Lower leg skin (tissue), 4 donors: ENCODE data around the gene NR6A1. TPM values are rescaled to one million over a fixed set of nuclear protein-coding genes. Genes with fewer than 3 reads are reported as not detected.

ENCODE experiments used
- DNase-seq, 2 donors: peaks; one replicate each; pipeline ENCODE4 v3.0.0-alpha.2; 2019; ENCODE audit warnings: low spot score in 2 of 2
- H3K4me3 ChIP-seq: fragments of 200-600 bp; sonication (generic); 2 replicates; pipeline ENCODE4 v1.5.1; 2017; ENCODE audit warnings: mild to moderate bottlenecking, low read depth; ENCODE audit not compliant: poor library complexity, severe bottlenecking
- POLR2A ChIP-seq, 2 donors: fragments of 450-650 bp; IDR thresholded peaks; one replicate each; pipeline ENCODE4 v1.6.1; 2016 to 2017; ENCODE audit warnings: antibody characterized with exemption in 2 of 2, mild to moderate bottlenecking in 1 of 2, moderate library complexity in 1 of 2
- WGBS, 2 donors: methylation state at CpG; one replicate each; pipeline ENCODE4 v1.1.5; 2018; 5-methylcytosine and 5-hydroxymethylcytosine counted together
- intact Hi-C: fragments of 100-400 bp; cut with DNase I; formaldehyde crosslinking; loops from one replicate; pipeline ENCODE4 v1.15.0; 2023; ENCODE audit warnings: low total_unique reads
- total RNA-seq, 4 donors: library from RNA; depleted of rRNA; stranded (reverse); fragments of >200 nt; gene quantifications; one replicate each; pipeline ENCODE4 v1.1.0, GENCODE V29; 2016
- TF ChIP-seq, protein P1 (sequence below), 3 donors: fragments of 450-650 bp; IDR thresholded peaks; one replicate each; pipeline ENCODE4 v1.5.1; 2016; ENCODE audit warnings: antibody characterized with exemption in 3 of 3, mild to moderate bottlenecking in 3 of 3, moderate library complexity in 2 of 3

Gene NR6A1
- total RNA-seq, 4 donors from 2014 or later, result 3.0 to 4.9 (median 3.8) TPM

DNA sequence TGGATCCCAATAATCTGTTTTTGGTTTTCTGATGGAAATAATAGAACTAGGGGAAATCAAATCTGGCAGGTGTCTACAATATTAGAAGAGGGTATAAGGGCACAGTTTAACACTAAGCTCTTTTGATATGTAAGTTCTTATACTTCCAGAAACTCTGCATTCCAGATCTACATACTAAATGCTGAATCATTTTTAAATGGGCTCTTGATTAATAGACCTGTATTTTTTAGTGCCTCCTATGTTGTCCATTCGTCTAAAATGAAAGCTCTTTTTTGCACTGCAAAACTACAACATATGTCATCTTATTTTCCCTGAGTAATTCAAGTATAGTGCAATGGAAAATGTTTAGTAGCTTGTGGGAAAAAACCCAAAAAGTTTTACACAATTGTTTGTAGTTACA is 44.2 kb downstream of the NR6A1 start:
- no peak overlapping the region for H3K4me3 ChIP-seq
- intact Hi-C loops, result no loop called here
- 72 to 84% methylated on average over 1 of the region's 1 CpG for WGBS, 2 donors
- TF ChIP-seq, protein P1, sequence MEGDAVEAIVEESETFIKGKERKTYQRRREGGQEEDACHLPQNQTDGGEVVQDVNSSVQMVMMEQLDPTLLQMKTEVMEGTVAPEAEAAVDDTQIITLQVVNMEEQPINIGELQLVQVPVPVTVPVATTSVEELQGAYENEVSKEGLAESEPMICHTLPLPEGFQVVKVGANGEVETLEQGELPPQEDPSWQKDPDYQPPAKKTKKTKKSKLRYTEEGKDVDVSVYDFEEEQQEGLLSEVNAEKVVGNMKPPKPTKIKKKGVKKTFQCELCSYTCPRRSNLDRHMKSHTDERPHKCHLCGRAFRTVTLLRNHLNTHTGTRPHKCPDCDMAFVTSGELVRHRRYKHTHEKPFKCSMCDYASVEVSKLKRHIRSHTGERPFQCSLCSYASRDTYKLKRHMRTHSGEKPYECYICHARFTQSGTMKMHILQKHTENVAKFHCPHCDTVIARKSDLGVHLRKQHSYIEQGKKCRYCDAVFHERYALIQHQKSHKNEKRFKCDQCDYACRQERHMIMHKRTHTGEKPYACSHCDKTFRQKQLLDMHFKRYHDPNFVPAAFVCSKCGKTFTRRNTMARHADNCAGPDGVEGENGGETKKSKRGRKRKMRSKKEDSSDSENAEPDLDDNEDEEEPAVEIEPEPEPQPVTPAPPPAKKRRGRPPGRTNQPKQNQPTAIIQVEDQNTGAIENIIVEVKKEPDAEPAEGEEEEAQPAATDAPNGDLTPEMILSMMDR (IDR thresholded peaks at IDR 0.05), result no peak
- no peak for TF ChIP-seq POLR2A (IDR thresholded peaks at IDR 0.05)
- DNase-seq, result no peak

DNA sequence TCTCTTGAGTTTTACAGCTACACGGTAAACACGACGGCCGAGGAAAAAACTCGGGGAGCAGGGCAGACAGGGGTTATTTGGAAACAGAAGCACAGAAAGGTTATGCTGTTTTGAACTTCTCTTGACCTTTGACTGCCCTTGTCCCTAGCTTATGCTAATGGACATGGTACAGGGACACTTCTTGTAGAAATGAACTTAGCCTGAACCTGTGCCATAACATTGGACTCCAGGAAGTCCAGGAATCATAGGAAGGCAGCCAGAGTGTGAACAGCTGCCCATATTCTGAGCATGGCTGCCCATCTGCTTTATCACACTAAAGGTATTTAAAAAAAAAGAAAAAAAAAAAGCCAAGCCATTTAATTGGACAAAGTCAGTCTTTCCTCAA is 46.1 kb downstream of the NR6A1 start:
- TF ChIP-seq, protein P1 (IDR thresholded peaks at IDR 0.05), result no peak
- no peak for TF ChIP-seq POLR2A (IDR thresholded peaks at IDR 0.05)
- WGBS, 2 donors, result 80 to 94% methylated on average over 5 of the region's 5 CpGs
- H3K4me3 ChIP-seq, result no peak overlapping the region
- no peak for DNase-seq
- intact Hi-C loops, result no loop called here

GRCh38 chr9:124724415-124725067 is 46.6 kb downstream of the NR6A1 start:
- WGBS, 2 donors, result 56 to 60% methylated on average over 3 of the region's 3 CpGs
- intact Hi-C loops, result no loop called here
- TF ChIP-seq POLR2A (IDR thresholded peaks at IDR 0.05), result no peak
- TF ChIP-seq, protein P1 (IDR thresholded peaks at IDR 0.05), result no peak
- no peak overlapping the region for H3K4me3 ChIP-seq
- DNase-seq, result no peak

DNA sequence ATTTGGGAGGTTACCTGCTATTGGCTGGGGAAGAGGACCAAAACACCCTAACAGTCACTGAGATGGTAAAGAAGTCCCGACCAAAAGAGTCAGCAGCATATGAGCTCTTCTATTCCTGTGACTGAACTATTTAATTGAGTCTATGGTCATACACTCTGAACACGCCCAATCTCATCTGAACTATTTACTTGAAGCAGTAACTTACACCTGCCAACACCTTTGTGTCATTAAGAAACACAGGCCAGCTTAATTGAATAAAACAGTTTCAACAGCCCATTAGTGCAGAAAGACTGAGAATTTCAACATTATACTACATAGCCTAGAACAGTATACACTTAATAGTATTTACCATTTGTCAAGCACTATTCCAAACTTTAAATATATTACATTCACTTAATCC is 47.8 kb downstream of the NR6A1 start:
- no peak for TF ChIP-seq POLR2A (IDR thresholded peaks at IDR 0.05)
- TF ChIP-seq, protein P1 (IDR thresholded peaks at IDR 0.05), result no peak
- intact Hi-C loops, result no loop called here
- no peak for DNase-seq
- 72 to 74% methylated on average over 2 of the region's 2 CpGs for WGBS, 2 donors
- H3K4me3 ChIP-seq, result no peak overlapping the region

DNA sequence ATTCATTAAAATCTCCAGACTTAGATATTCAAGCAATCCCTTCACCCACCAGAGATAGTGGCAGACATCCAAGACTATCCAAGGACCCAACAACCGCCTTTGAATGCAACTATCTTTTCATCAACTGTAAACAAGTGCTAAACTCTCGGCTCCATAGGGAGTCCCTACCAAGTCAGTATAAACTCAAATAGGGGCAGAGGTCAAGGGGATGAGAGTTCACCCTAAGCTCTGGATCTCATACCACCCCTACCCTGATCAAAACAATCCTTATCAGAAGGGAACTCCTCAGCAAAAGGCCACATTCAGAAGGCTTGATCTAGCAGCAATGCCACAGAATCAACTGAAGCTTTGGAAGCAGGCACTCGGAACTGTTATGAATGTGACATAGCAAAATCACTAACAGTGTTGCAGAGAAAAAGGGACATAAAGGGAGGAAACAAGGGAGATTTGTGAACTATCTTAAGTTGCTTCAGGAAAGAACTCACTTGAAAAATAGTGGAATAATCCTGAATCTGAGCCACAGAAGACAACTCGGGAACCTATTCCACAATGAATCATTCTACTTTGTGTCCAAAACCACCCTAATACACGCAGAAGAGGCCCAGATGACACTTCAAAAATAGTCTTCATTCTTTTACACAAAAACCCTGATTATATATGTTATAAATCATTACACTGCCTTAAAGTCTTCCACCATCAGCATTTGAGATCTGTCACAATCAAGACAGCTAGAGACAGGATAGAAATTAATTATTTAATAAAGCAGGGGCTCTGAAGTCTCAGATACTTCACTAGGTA is 49.8 kb downstream of the NR6A1 start:
- DNase-seq, result no peak
- no peak overlapping the region for H3K4me3 ChIP-seq
- no peak for TF ChIP-seq POLR2A (IDR thresholded peaks at IDR 0.05)
- TF ChIP-seq, protein P1 (IDR thresholded peaks at IDR 0.05), result no peak
- 59 to 65% methylated on average over 5 of the region's 5 CpGs for WGBS, 2 donors
- intact Hi-C loops, result no loop called here
